Activated CD8-positive, alpha-beta memory T cell treated with anti-CD3 and anti-CD28 coated beads, Interleukin-2, amount 50 U/mL, for 1 hour (primary cell): Measurements from ENCODE around the gene USH2A.

ENCODE experiments used
- DNase-seq: peaks from one replicate; pipeline ENCODE4 v3.0.0-alpha.2; 2020; ENCODE audit errors: extremely low read depth

The USH2A gene

DNA sequence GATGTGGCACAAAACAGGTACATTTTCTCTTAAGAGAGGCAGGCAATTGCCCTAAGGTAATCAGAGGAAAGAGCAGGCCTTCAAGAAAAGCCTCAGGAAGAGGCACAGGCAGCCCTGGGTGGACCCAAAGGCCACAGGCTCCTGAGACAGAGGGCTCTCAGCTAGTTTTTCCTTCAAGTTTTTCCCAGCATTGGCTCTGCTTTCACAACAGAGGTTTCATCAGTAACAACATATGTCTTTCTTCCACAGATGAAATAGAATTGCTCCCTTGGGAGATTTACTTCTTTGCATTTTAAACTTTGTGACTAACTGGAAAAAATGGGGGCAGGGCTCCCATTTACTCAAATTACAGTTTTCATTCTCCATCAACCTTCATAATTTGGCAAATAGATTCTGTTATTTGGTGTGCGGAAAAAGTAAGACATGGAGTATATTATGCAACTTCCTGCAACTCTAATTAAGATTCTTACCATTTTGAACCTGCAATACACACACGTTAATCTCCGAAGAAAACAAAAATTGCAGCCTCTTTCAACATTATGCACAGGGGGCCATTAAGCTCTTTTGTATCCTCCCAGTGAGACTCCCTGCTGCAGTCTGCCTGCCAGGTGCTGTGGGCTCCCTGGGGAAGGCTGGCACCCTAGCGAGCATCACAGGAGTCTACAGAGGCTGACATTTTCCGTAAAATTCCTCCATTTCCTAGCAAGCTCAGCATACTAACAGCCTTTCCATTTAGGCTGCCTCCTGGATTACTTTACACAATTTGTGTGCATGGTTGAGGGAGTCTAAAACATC is 282.3 kb downstream of the USH2A start:
- DNase-seq, result no peak

DNA sequence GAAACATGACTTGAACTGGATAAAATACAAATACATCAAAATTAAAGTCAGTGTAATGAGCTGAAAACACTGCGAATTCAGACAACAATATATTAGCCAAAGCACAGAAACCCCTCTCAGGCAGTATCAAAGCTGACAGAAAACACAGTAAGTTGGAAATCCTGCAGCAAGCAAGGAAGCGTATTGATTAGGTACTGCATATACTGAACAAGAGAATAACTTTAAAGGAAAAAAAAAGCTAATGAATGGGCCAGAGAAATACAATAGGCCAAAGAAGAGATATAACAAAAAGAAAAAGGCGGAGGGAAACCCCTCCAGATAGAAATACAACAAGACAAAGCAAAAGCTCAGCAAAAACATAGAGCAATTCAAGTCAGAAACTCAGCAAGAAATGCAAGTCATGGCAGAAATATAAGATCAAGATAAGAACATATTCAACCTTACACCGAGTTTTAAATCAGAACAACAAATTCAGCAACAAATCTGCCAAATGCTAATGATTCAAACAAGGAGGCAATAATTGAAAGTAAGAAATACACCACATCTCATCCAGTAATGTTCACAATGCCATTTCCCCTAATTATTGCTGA is 299.0 kb downstream of the USH2A start:
- DNase-seq, result no peak

DNA sequence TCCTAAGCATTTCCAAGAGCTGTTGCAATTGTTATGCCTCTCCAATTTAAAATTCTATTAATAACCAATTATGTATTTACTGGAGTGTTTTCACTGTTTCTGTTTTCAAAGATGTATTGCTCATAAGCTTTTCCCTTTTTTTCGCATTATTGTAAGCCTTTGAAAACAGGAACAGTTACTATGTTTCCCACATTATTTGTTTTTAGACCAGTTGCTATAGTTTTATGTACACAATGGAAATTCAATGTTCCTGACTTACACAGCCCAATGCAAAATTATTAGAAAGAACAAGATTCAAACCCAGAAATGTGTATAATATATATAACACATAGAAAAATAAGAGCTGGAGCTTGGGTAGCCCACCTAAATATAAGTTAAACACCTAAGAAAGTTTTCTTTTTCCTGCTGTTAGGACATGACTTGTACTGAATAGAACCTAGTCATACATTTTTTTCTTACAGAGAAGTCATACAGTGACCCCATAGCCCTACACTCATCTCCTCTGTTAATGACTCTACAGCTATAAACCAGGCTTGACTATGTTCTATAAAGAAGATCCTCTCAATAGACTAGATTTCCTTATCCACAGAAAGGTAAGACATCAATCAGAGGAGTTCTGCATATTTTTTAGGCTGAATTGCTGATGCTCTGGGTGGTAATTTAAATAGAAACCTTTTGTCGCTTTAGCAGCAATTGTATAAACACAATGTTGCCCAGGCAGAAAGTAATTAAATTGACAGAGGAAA is 299.6 kb downstream of the USH2A start:
- no peak for DNase-seq

DNA sequence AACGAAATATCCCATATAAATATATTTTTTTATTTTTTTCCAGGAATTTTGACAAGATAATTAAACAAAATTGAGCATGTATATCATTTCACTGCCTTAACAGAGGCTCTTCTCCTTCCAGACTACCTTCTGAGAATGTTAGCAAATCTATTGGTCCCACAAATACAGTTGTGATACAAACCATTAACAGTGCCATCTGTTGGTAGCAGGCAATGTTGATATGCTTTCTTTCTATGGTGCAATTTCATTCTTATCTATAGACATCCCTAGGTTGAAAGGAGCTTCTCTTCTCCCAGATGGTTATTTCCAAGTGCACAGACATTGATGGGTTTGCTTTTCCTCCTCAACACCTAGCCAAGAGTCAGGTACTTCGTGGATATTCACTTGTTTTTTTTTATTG is 303.6 kb downstream of the USH2A start:
- DNase-seq, result no peak

DNA sequence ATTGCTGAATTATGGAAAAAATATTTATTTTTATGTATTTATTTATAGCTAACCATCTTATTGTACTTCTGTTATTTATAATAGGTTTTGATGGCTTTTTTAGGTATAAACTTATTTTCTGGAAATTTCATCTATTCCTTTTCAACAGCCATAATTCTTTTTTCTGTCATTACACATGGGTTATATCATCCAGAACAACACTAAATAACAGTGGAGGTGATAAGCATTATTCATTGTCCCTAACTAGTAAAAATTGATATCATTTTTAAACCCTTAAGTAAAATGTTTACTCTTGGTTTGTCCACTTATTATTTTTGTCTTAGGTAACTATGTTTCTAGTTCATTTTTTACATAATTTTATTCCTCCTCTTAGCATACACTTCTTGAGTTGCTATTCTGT is 309.1 kb downstream of the USH2A start:
- DNase-seq, result no peak

DNA sequence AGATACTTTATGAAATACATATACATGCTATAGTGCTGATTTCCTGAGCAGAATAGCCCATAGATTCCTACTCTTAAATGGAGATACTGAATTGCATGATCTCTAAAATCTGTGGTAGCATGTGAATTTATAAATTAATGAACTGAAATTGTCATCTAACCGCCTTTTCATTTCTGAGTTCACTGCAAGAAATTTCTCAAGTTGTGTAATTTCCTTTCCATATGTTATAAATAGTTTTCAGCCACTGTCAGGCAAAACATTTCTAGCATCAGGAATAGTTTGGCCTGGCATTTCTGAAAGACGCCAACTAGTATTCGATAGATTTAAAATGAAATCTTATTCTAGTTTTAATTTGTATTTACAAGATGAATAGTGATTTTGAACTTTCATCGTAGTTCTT is 310.1 kb downstream of the USH2A start:
- no peak for DNase-seq

DNA sequence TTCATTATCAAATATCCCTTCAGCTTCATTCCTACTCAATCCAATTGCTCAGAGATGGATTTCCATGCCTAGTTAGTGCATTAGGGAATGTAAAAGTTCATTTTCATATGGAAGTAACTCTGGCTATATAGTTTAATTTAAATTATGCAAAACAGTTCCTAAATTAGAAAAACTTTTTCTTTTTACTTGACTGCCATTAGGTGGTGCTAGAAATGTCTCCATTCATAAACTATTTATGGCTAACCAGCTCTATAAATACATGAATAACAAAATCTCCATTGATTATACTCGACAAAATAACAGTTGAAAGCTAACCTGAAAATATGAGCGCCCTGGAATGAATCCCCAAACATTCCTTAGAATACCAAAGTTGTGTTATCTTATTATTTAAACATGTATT is 311.4 kb downstream of the USH2A start:
- DNase-seq, result no peak

DNA sequence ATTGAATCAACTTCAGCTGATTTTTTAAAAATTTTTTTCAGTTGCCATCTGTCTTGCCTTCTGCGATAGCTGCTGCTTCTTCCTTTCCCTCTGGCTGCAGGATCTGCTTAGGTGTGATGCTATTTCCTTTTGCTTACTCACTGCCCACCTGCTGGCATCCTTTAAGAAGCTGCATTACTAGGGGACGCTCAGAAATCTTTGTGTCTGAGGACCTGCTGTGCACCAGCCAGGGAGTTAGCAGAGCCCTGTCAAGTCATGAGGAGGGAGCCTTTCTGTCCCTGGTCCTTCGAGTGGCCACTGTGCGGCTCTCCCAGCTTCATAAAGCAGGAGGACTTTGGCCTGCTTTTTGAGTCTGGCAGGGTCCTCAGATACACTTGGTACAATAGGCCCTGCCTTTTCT is 327.8 kb downstream of the USH2A start:
- DNase-seq, result no peak

DNA sequence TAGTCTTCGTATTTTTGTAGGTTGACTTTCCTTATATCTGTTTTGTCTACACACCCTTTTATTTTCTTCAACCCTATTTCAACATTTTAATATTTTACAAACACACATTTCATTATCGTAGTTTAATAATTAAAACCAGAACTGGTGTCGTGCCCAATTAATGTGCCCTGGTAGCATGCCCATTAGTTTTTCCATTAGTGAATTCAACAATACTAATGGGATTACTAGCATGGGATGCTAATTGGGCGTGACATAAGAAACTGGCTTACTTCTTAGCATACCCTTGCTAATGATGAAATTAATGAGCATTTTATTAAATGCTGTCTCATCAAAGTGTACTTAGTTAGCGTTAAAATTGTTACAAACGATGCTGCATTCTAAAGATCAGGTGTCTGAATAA is 332.7 kb downstream of the USH2A start:
- no peak for DNase-seq

DNA sequence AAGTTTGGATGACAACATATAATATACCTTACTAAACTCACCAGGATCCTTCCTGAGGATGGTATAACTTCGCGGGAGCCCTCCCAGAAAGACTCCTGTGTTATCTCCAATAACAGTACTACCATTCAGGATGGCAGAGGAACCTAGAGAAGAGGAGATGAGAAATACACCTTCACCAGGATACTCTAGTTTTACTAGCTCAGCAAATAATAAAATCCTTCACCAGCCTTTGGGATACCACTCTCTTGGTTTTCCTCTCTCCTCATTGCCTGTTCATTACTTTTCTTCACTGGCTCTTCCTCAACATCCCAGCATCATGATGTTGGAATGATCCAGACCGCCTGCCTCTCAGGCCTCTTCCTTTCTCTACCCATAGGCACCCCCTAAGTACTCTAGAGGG is 336.6 kb downstream of the USH2A start:
- no peak for DNase-seq

DNA sequence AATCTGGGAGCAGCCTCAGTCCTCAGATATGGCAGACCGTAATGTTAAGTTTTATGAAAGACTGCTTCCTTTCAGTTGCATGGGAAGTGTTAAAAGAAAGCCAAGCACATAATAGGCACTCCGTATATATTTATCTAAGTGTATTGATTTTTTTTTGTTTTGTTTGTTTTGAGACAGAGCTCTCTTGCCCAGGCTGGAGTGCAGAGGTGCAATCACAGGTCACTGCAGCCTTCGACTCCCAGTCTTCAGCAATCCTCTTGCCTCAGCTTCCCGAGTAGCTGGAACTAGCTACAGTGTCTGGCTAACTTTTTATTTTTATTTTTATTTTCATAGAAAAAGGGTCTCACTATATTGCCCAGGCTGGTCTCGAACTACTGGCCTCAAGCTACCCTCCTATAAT is 341.8 kb downstream of the USH2A start:
- no peak for DNase-seq

DNA sequence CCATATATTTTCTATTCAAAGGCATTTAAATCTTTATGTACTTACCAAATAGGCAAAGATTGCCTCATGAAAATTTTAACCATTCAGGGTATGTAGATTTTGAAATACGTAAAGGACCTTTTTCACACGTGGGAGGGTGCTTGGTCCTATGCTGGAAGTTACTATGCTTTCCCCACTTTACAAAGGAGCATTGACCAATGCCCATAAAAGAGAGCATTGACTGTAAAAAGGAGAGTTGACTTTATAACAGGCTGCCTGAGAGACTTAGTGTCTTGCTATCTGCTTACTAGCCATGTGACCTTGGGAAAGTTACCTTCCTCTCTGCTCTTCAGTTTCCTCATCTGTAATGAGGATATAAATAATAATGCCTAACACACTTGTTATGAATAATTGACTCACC is 346.5 kb downstream of the USH2A start:
- no peak for DNase-seq

DNA sequence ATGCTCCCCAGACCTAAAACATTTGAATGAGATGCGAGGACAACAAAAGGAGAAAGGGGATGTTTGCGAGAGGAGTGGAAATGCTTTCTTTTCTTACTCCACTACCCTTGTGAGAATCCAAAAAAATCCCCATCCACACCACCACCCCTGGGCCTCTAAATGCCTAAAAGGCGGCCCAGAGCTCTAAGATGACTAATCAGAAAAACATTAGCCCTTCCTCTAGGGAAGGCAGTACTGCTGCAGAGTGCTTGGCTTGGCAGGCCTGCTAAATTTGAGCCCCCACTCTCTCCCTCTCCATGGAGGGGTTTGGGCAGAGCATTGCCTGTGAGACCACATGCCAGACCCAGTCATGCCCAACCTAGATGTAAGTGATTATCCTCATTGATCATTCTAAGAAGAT is 347.9 kb downstream of the USH2A start:
- DNase-seq, result no peak

DNA sequence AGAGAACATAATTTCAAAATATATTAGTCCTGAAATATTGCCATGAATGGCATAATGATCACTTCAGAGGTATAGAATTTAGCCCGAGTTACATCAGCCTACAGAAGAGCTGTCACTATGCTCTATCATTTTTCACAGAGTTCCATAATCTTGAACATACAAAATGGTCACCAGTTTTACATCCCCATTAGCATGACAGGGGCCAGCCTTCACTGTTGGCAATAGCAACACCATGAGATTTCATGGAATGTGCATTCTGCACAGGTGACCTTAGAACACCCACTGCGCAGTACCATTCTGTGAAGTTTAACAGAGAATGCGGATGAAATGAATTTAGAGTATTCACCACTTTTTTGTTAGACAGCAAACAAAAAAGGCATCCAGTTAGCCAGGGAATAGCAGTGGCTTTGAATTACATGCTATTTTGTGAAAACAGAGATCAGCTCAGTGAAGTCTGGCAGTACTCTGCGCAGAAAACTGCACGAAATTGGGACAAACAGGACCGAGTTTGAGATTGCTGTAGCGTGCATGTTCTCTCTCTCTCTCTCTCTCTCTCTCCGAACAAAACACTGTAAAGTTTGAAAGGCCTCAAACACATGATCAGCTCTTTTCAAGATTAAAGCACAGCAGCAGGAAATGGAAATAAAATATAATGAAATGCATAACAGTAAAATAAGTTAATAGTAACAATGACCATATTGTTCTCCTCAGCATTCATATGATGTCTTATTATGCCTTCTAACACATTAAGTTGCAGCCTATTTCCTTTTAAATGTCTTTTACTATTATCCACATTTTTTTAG is 349.3 kb downstream of the USH2A start:
- no peak for DNase-seq

DNA sequence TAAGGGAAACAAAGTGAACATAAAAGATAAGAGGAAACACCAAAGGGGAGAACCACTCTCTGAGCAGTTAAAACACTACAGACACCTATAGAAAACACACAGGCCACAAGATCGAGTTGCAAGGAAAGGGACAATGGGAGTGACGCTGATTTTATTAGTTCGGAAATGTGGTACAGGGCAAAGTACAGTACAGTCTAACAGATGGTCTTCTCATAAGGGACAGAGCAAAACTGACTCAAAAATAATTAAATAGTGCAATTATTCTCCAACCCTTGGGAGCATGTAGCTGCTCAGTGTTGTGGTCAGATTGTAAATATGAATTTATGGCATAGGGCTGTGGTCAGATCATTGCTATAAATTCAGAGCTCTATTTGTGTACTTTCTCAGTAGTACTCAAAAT is 352.0 kb downstream of the USH2A start:
- no peak for DNase-seq

DNA sequence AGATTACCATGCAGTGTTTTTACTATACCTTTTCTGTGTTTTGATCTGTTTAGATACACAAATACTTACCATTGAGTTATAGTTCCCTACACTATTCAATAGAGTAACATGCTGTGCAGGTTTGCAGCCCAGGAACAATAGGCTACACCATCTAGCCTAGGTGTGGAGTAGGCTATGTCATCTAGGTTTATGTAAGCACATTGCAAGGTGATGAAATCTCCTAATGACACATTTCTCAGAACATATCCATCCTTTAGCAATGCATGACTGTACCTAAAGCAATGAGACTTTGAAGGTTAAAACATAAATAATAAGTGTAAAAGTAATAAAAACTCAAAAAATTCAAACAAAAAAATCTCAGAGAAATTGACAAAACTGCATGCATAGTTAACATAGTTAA is 358.6 kb downstream of the USH2A start:
- DNase-seq, result no peak

DNA sequence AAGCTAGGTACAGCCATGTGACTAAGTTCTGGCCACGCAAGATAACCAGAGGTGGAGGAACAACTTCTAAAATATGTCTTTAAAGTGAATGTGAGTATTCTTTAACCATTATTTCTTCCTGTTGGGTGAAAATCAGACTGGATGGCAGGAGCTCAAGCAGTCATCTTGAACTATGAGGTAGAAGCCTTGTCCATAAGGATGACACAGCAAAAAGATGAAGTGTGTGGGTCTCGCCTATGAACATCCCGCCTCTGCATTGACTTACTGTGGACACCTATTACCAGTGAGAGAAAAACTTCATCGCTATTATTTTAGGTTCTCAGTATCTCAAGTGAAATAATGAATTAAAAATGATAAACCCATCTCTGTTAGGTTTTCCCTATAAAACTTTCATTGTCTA is 365.3 kb downstream of the USH2A start:
- no peak for DNase-seq

DNA sequence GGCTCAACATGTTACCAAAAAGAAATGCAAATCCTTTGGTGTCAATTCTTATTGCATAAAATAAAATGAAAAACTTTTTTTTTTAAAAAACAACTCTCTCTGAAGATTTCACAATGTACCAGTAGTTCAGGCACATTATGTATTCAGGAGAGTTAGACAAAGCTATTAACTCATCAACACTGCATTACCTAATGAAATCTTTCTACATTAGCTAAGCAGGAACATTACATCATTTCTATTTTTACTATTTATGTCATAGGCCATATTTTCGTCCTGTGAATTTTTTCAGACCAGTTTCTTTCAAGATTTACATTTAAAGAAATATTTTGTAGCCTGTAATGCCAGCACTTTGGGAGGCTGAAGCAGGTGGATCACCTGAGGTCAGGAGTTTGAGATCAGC is 366.2 kb downstream of the USH2A start:
- no peak for DNase-seq

DNA sequence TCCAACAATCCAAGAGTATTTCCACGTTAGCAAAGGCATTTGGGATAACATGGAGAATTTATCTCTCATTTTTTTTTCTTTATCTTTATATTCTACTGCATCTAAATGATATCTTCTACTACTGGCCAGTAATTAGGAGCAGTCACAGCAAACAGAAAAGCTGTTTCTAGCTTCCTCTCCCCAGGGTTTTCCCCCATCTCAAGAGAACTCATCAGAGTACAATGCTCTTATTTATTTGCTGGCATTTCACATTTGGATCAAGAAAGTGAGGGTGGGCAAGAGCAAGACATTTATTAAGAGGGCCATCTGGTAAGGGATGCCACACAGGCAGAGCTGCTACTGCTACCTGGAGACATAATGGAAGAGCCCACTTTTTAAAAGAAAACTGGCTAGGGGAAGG is 368.2 kb downstream of the USH2A start:
- DNase-seq, result no peak

DNA sequence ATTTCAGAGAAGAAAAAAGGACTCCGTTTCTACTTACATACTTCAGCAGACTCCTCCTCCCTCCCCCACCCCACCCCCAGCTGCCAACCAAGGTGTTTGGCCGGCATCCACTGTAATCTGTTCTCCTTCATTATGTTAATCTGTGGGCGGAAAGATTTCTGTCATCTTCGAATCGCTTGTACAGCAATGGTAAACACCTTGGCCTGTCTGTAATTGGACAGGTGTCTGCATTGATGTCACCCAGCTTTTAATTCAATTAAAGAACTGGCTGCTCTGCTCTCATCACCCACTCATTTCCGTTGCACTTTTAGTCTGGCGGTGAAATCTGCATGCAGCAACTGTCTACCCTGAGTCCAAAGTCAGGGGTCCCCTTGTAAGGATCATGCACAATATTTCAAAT is 368.6 kb downstream of the USH2A start:
- no peak for DNase-seq

DNA sequence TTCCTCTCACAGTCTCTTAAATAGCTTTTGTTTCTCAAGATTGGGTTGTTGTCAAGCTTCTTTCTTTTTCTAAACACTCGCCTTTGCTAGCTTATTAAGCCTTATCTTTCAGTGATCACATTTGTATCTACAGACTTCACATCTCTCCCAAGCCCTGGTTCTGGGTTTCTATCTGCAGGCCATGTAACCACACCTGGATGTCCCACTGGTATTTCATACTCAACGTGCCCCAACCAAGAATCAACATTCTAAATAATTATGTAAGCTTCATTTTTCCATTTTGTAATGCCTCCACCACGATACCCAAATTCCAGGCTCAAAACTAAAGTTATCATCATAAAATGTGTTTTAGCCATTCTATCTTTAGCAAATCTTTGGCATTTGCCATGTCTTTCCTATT is 372.2 kb downstream of the USH2A start:
- no peak for DNase-seq

DNA sequence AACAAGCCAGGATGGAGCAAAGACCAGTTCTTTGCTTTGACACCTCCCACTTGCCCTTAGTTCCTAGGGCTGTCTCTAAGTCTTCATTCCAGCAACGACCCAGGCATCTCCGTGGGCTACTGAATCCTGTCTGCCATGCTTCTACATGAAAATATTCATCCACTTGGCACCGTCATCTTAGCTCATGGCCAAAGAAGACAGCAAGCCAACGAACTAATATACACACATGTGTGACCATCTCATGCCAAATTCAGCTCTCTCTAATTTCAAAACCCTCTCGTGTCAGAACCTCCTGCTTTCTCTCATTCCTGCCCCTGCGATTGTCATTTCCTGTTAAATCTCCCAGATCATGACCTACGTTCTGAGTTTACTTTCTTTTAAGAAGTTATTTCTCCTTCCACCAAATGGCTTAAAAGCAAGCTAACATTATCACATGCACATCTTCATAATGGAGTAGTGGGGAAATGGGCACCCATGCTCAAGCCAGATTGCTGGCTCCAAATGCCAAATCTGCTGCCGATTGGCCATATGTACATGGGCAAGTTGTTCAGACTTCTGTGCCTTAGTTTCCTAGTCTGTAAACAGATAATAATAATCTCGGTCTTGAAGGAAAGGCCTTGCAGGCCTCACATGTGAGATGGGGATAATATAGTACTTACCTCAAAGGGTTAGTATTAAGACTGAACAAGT is 373.4 kb downstream of the USH2A start:
- DNase-seq, result no peak
